Vagina (tissue), 2 donors: ENCODE data around the gene ERG. TPM values are rescaled to one million over a fixed set of nuclear protein-coding genes. Genes with fewer than 3 reads are reported as not detected.

ENCODE experiments used
- DNase-seq, 2 donors: peaks; one replicate each; pipeline ENCODE4 v3.0.0-alpha.2; 2017; ENCODE audit errors: extremely low spot score in 2 of 2
- H3K27ac ChIP-seq: fragments of 200-600 bp; sonication (generic); one replicate; pipeline ENCODE4 v1.5.1; 2019
- H3K27me3 ChIP-seq: fragments of 200-600 bp; sonication (generic); one replicate; pipeline ENCODE4 v1.5.1; 2019
- H3K36me3 ChIP-seq, 2 donors: fragments of 200-600 bp; sonication (generic); one replicate each; pipeline ENCODE4 v1.5.1; 2017 to 2019
- H3K4me1 ChIP-seq: fragments of 200-600 bp; sonication (generic); one replicate; pipeline ENCODE4 v1.5.1; 2019
- H3K4me3 ChIP-seq, 2 donors: fragments of 200-600 bp; sonication (generic); 1 replicate in 1 of 2; 2 replicates in 1 of 2; pipeline ENCODE4 v1.5.1; 2016 to 2019
- H3K9me3 ChIP-seq: fragments of 200-600 bp; sonication (generic); one replicate; pipeline ENCODE4 v1.5.1; 2019
- POLR2A ChIP-seq, 2 donors: fragments of 450-650 bp; IDR thresholded peaks; one replicate each; pipeline ENCODE4 v1.6.1; 2017; ENCODE audit warnings: antibody characterized with exemption in 2 of 2, mild to moderate bottlenecking in 2 of 2, moderate library complexity in 2 of 2
- POLR2AphosphoS5 ChIP-seq, 2 donors: sonication (generic); formaldehyde crosslinking; IDR thresholded peaks; one replicate each; pipeline ENCODE4 v1.9.0; 2017; ENCODE audit warnings: antibody characterized with exemption in 2 of 2, mild to moderate bottlenecking in 2 of 2, low read depth in 1 of 2; ENCODE audit not compliant: insufficient read depth in 1 of 2
- intact Hi-C: fragments of 100-400 bp; cut with DNase I; formaldehyde crosslinking; loops from one replicate; pipeline ENCODE4 v1.15.1; 2023
- total RNA-seq: library from RNA; depleted of rRNA; stranded (reverse); fragments of >200 nt; gene quantifications from one replicate; pipeline ENCODE4 v1.2.3, GENCODE V29; 2016
- TF ChIP-seq, protein P1 (sequence below), 3 experiments: fragments of 450-650 bp in 2 of 3; fragments of 200-600 bp in 1 of 3; sonication (generic) in 1 of 3; IDR thresholded peaks; one replicate each; pipeline ENCODE4 v1.5.1; 2017 to 2019; ENCODE audit warnings: antibody characterized with exemption in 3 of 3, mild to moderate bottlenecking in 2 of 3, moderate library complexity in 2 of 3

The ERG gene
- total RNA-seq, 1 donor from 2014 or later: 20.9 TPM

DNA sequence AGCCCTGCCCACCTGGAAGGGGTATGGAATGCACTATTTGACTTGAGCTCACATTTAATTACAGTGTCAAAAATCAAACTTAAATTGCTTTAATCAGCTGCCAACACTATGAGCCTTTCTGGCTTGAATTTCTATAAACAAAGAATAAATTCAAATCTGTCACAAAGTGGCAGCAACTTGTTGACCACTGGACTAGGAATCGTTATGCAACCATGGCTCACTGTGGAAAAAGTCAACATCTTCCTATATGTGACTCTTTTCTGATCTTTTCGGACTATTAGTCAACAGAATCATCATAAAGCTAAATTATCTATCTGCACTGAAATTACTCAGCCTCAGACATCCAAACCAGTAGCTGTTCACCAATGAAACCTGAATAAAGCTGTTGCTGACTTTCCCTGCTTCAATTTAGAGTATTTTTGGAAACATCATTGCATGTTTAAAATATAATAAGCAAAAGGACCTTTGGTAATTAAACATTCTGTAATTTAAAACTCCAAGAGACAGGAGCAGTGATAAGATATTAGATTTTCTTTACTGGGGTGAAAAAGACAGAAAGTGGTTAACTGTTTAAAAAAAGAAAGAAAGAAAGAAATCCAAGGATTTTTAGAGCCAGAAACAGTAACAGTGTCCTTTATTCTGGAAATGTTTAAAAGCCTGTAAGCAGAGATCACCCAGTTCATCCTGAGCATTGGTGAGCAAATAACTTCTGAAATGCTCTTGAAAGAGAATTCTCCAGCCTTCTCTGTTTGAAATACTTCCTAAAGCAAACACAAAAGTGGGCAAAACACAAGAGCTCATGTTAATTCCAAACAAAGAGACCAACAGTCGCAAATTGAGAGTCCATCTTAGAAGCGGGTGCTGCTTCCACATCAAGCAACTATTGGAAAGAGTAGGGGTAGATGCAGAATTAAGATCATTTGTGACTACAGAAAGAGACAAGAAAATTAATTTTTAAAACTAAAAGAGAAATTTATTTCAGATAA, 26.2 kb upstream of the ERG start:
- H3K4me1 ChIP-seq: no peaks in the 10 kb centered on the region
- intact Hi-C loops: loop anchor here (5.0 kb wide), 1 partner anchor 1268 kb away; no protein-coding TSS in a partner anchor
- TF ChIP-seq, protein P1, sequence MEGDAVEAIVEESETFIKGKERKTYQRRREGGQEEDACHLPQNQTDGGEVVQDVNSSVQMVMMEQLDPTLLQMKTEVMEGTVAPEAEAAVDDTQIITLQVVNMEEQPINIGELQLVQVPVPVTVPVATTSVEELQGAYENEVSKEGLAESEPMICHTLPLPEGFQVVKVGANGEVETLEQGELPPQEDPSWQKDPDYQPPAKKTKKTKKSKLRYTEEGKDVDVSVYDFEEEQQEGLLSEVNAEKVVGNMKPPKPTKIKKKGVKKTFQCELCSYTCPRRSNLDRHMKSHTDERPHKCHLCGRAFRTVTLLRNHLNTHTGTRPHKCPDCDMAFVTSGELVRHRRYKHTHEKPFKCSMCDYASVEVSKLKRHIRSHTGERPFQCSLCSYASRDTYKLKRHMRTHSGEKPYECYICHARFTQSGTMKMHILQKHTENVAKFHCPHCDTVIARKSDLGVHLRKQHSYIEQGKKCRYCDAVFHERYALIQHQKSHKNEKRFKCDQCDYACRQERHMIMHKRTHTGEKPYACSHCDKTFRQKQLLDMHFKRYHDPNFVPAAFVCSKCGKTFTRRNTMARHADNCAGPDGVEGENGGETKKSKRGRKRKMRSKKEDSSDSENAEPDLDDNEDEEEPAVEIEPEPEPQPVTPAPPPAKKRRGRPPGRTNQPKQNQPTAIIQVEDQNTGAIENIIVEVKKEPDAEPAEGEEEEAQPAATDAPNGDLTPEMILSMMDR (IDR thresholded peaks at IDR 0.05): no peak
- no peaks in the 10 kb centered on the region for H3K36me3 ChIP-seq
- H3K27me3 ChIP-seq: no peaks in the 10 kb centered on the region
- no peak overlapping the region for H3K27ac ChIP-seq
- no peak for DNase-seq
- H3K4me3 ChIP-seq: no peak overlapping the region
- H3K9me3 ChIP-seq: no peaks in the 10 kb centered on the region

DNA sequence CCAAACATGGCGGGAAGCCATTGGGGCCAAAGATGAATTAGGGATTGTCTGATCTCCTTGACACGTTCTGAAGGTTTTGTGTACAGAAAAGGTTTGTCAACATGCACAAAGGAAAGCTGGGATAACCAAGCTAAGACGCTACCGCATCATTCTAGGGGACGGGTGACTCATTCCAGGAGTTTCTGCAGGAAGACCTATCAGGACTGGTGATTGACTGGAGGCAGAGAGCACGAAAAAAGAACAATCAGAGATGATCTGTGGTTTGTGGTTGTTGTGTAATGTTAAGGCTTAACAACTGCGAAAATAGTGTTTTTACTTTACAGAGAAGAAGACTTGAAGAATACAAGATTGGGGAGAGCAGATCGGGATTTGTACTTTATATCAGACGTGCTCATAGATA, 22.2 kb upstream of the ERG start:
- Histone ChIP-seq H3K4me3 (no peak overlapping the region), H3K4me1 (no peaks in the 10 kb centered on the region), H3K36me3 (no peaks in the 10 kb centered on the region), H3K9me3 (no peaks in the 10 kb centered on the region), H3K27me3 (no peaks in the 10 kb centered on the region), H3K27ac (no peak overlapping the region)
- intact Hi-C loops: loop anchor here (5.0 kb wide), 1 partner anchor 1272 kb away; no protein-coding TSS in a partner anchor
- TF ChIP-seq, protein P1 (IDR thresholded peaks at IDR 0.05): no peak
- TF ChIP-seq POLR2A (IDR thresholded peaks at IDR 0.05): no peak
- no peak for TF ChIP-seq POLR2AphosphoS5 (IDR thresholded peaks at IDR 0.05; ENCODE audit: insufficient read depth in 1 of 2, low read depth in 1 of 2)
- DNase-seq: no peak

GRCh38 chr21:38511662-38512243, 13.5 kb upstream of the ERG start:
- H3K36me3 ChIP-seq: no peaks in the 10 kb centered on the region

GRCh38 chr21:38511198-38511597, 12.9 kb upstream of the ERG start:
- Histone ChIP-seq H3K4me1 (no peaks in the 10 kb centered on the region), H3K27me3 (no peaks in the 10 kb centered on the region), H3K9me3 (no peaks in the 10 kb centered on the region), H3K36me3 (no peaks in the 10 kb centered on the region), H3K4me3 (no peak overlapping the region), H3K27ac (no peak overlapping the region)
- DNase-seq: no peak
- intact Hi-C loops: no loop called here
- TF ChIP-seq, protein P1 (IDR thresholded peaks at IDR 0.05): no peak
- no peak for TF ChIP-seq POLR2AphosphoS5 (IDR thresholded peaks at IDR 0.05; ENCODE audit: insufficient read depth in 1 of 2, low read depth in 1 of 2)
- no peak for TF ChIP-seq POLR2A (IDR thresholded peaks at IDR 0.05)

More at GRCh38 chr21:38511662-38512243, 13.5 kb upstream of the ERG start:
- no peaks in the 10 kb centered on the region for H3K27me3 ChIP-seq
- intact Hi-C loops: no loop called here
- no peak overlapping the region for H3K4me3 ChIP-seq
- no peaks in the 10 kb centered on the region for H3K4me1 ChIP-seq
- TF ChIP-seq POLR2AphosphoS5 (IDR thresholded peaks at IDR 0.05; ENCODE audit: insufficient read depth in 1 of 2, low read depth in 1 of 2) (no peak), POLR2A (IDR thresholded peaks at IDR 0.05) (no peak)
- TF ChIP-seq, protein P1 (IDR thresholded peaks at IDR 0.05): no peak
- no peak overlapping the region for H3K27ac ChIP-seq
- no peak for DNase-seq
- H3K9me3 ChIP-seq: no peaks in the 10 kb centered on the region
